Immature natural killer cell (primary cell): Measurements from ENCODE around the gene CSMD2. TPM values are rescaled to one million over a fixed set of nuclear protein-coding genes. Genes with fewer than 3 reads are reported as not detected.

Experiments
- polyA plus RNA-seq, 3 donors: library from polyadenylated mRNA; unstranded; fragments of 300-500 nt; fragmentation: Illumina TruSeq; gene quantifications; one replicate each; pipeline ENCODE4 v1.2.3, GENCODE V29; 2021

Gene CSMD2
- polyA plus RNA-seq, 3 donors from 2014 or later, result not detected

Other genes with a start within 250 kb of the CSMD2 start
- gene C1orf94, start 11.7 kb upstream of the CSMD2 start, polyA plus RNA-seq, result not detected